ENCODE measurements around the gene CORO2B. TPM values are rescaled to one million over a fixed set of nuclear protein-coding genes. Genes with fewer than 3 reads are reported as not detected.

CORO2B gene
- total RNA-seq, 4 donors from 2014 or later: 1.3 to 18.2 (median 7.0) TPM

GRCh38 chr15:68700455-68701123 lies 121.8 kb downstream of the CORO2B start:
- Histone ChIP-seq H3K27me3 (no peaks in the 10 kb centered on the region), H3K4me1 (no peaks in the 10 kb centered on the region), H3K36me3 (no peaks in the 10 kb centered on the region), H3K27ac (peak overlapping the region; percentile 85 to 93), H3K4me3 (no peak overlapping the region), H3K9me3 (no peaks in the 10 kb centered on the region)
- intact Hi-C loops (cut with DNase I; ENCODE audit: low total_unique reads): no loop called here
- peak; percentile 82 to 84 for DNase-seq
- TF ChIP-seq POLR2A (IDR thresholded peaks at IDR 0.05) (peak in 1 of 2 donors; percentile 30), CTCF (IDR thresholded peaks at IDR 0.05) (peak in 1 of 4 experiments; percentile 1)

GRCh38 chr15:68701886-68702285 lies 123.1 kb downstream of the CORO2B start:
- Histone ChIP-seq H3K27me3 (no peaks in the 10 kb centered on the region), H3K9me3 (no peaks in the 10 kb centered on the region), H3K4me1 (no peaks in the 10 kb centered on the region), H3K27ac (no peak overlapping the region), H3K4me3 (no peak overlapping the region), H3K36me3 (no peaks in the 10 kb centered on the region)
- intact Hi-C loops (cut with DNase I; ENCODE audit: low total_unique reads): no loop called here
- DNase-seq: no peak
- TF ChIP-seq POLR2A (IDR thresholded peaks at IDR 0.05) (no peak), CTCF (IDR thresholded peaks at IDR 0.05) (no peak)

- TF ChIP-seq POLR2A (IDR thresholded peaks at IDR 0.05) (no peak), CTCF (IDR thresholded peaks at IDR 0.05) (no peak)
- DNase-seq: peak in 1 of 2 donors; percentile 44
- H3K27ac ChIP-seq: peak overlapping the region in 1 of 2 donors; percentile 13
- intact Hi-C loops (cut with DNase I; ENCODE audit: low total_unique reads): no loop called here
- H3K4me1 ChIP-seq: no peaks in the 10 kb centered on the region
- no peaks in the 10 kb centered on the region for H3K27me3 ChIP-seq
- no peak overlapping the region for H3K4me3 ChIP-seq
- H3K9me3 ChIP-seq: no peaks in the 10 kb centered on the region
- no peaks in the 10 kb centered on the region for H3K36me3 ChIP-seq
These were observed 125.8 kb downstream of the CORO2B start for GRCh38 chr15:68704496-68705021.

- Histone ChIP-seq H3K36me3 (no peaks in the 10 kb centered on the region), H3K27me3 (no peaks in the 10 kb centered on the region), H3K9me3 (no peaks in the 10 kb centered on the region), H3K4me3 (no peak overlapping the region), H3K27ac (no peak overlapping the region), H3K4me1 (no peaks in the 10 kb centered on the region)
- intact Hi-C loops (cut with DNase I; ENCODE audit: low total_unique reads): no loop called here
- no peak for DNase-seq
- TF ChIP-seq POLR2A (IDR thresholded peaks at IDR 0.05) (no peak), CTCF (IDR thresholded peaks at IDR 0.05) (no peak)
These were observed 127.5 kb downstream of the CORO2B start for GRCh38 chr15:68706256-68706655.

GRCh38 chr15:68706931-68707330 lies 128.1 kb downstream of the CORO2B start:
- intact Hi-C loops (cut with DNase I; ENCODE audit: low total_unique reads): no loop called here
- H3K27ac ChIP-seq: no peak overlapping the region

More at GRCh38 chr15:68706931-68707330, 128.1 kb downstream of the CORO2B start:
- Histone ChIP-seq H3K4me1 (no peaks in the 10 kb centered on the region), H3K9me3 (no peaks in the 10 kb centered on the region), H3K27me3 (no peaks in the 10 kb centered on the region), H3K36me3 (no peaks in the 10 kb centered on the region), H3K4me3 (no peak overlapping the region)
- DNase-seq: no peak
- TF ChIP-seq CTCF (IDR thresholded peaks at IDR 0.05) (no peak), POLR2A (IDR thresholded peaks at IDR 0.05) (no peak)

All from uterus (tissue), 4 donors.